ENCODE measurements around the gene ISOC1.

Gene ISOC1

GRCh38 chr5:129125819-129126218 is 31.3 kb downstream of the ISOC1 start:
- no peak for FAIRE-seq

GRCh38 chr5:129133553-129133952 is 39.0 kb downstream of the ISOC1 start:
- FAIRE-seq (no peak), DNase-seq (ENCODE audit: low spot score) (no peak)

More at GRCh38 chr5:129125819-129126218, 31.3 kb downstream of the ISOC1 start:
- no peak for DNase-seq (ENCODE audit: low spot score)

DNA sequence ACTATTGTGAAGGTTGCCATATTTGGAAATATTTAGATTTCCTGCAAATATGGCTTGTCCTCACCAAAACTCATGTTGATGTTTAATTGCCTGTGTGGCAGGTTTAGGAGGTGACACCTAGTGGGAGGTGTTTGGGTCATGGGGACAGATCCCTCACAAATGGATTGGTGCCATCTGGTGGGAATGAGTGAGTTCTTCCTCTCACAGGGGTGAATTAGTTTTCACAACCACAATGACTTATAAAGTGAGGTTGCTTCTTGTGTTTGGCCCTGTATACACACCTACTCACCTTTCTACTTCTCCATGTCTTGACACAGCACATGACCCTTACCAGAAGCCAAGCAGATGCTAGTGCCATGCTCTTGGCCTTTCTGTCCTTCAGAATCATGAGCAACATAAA is 41.1 kb downstream of the ISOC1 start:
- DNase-seq (ENCODE audit: low spot score) = no peak

DNA sequence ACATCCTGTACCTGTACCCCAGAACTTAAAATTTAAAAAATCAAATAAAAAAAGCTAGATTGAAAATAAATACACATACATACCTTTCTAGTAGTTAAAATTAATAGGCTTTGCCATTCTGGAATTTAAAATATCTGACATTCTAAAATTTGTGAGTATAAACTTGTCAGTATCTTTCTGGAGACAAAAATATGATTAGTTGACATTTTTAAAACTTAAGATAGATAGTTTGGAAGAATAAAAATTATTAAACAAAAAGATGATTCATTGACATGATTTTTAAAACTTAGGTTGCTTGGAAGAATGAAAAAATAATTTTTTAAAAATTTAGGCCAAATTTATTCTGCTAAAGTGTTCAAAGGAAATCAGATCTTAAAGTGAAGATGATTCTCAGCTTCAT is 43.1 kb downstream of the ISOC1 start:
- FAIRE-seq = no peak
- DNase-seq (ENCODE audit: low spot score) = no peak

More for the DNA sequence above, 41.1 kb downstream of the ISOC1 start:
- FAIRE-seq = no peak

- DNase-seq (ENCODE audit: low spot score) (no peak), FAIRE-seq (no peak)
Measured at GRCh38 chr5:129141078-129141477, 46.5 kb downstream of the ISOC1 start.

DNA sequence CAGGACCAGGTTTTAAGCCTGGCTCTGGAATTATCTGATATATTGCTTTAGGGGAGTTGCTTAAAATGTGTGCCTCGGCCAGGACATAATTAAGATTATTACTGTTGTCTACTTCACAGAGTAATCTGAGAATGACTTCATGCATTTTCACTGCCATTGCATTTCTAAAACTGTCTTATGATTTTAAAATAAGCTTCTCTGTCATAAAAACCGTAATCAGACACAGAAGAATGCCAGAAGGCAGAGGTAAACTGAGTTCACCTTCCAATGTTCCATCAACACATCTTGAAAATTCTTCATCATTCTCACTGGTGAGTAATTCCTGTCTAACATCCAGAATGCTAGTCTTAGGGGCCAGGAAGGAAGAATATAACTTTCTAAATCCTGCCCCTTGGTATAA is 47.1 kb downstream of the ISOC1 start:
- DNase-seq (ENCODE audit: low spot score) (no peak), FAIRE-seq (no peak)

DNA sequence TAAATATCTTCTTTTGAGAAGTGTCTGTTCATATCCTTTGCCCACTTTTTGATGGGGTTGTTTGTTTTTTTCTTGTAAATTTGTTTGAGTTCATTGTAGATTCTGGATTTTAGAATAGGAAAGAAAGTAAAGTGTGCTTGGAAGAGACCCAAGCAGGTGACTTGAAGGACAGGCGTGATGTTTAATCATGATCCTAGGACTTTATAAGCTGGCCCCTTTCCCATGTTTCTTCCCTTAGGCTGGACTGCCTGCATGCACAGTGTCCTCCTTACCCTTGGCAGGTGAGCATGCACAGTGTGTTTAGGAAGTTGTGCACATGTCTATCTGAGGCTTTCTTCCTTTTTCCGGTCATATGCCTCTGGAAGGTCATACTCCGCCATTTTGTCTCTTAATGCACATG is 61.3 kb downstream of the ISOC1 start:
- FAIRE-seq (no peak), DNase-seq (ENCODE audit: low spot score) (no peak)

DNA sequence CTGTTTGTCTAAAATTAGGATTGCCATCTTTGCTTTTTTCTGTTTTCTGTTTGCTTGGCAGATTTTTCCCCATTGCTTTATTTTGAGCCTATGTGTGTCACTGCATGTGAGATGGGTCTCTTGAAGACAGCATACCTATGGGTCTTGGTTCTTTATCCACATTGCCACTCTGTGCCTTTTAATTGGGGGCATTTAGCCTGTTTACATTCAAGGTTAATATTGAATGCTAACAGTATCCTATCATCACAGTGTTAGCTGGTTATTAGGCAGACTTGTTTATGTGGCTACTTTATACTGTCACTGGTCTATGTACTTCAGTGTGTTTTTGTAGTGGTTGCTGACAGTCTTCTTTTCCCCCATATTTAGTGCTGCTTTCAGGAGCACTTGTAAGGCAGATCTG is 67.3 kb downstream of the ISOC1 start:
- DNase-seq (ENCODE audit: low spot score) (no peak), FAIRE-seq (no peak)

Data from RCC 7860 (cell line).